BE2C (cell line): ENCODE data around the gene DNAJC5.
"Not testable (repeated sequence)": the region's sequence is repeated elsewhere in the genome, so short reads cannot be mapped to it uniquely, and the experiment has no call there.

ENCODE experiments used
- DNase-seq: peaks from one replicate; pipeline ENCODE4 v3.0.0-alpha.2; 2020
- H3K27me3 ChIP-seq: fragments of 250-450 bp; sonication (Bioruptor Pico); 2 replicates; pipeline ENCODE4 v1.5.1; 2020; ENCODE audit warnings: mild to moderate bottlenecking
- H3K36me3 ChIP-seq: fragments of 250-450 bp; sonication (Bioruptor Pico); 2 replicates; pipeline ENCODE4 v1.5.1; 2020; ENCODE audit warnings: mild to moderate bottlenecking
- H3K4me1 ChIP-seq: fragments of 250-450 bp; sonication (Bioruptor Pico); 2 replicates; pipeline ENCODE4 v1.5.1; 2020
- H3K4me3 ChIP-seq: 2 replicates; pipeline ENCODE4 v1.5.1; 2011; ENCODE audit warnings: low read depth, low read length
- H3K9me3 ChIP-seq: fragments of 250-450 bp; sonication (Bioruptor Pico); 2 replicates; pipeline ENCODE4 v1.5.1; 2020
- CTCF ChIP-seq: IDR thresholded peaks from 2 replicates; pipeline ENCODE4 v1.5.1; 2012; ENCODE audit warnings: mild to moderate bottlenecking, low read depth, low read length

DNAJC5 gene

DNA sequence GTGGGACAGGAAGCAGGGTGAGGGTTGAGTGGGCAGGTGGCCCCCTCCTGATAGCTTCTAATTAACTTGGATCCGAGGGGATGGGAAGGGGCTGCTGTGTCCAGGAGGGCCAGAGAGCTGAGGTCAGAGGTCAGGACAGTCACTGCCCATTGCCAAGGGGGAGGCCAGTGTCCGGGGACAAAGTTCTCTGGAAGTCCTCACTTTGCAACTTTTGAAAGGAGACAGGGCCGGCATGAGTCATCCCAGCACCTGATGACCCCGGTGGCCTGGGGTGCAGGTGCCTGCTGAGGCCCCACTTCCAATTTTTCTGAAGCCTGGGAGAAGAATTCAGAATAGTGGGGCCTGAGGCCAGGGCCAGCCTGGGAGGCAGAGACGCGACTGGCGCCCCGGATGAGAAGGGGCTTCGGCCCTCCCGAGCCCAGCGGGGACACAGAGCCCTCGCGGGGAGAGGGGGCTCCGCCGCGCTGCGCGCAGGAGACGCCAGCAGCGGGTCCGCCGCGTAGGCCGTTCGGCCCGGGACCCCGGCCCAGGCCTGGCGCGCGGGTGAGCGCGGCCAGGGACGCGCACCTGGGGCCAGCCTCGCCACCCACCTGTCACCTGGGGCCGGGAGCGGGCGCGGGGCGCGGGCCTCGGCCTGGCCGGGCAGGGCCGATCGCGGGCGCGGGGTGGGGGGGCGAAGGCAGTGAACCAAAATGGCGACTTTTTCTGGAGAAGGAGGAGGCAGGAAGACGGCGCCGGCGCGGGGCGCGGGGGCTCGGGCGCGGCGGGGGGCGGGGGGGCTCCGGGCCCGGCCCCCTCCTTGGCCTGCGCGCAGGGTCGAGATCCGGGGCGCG lies 74.2 kb downstream of the DNAJC5 start:
- H3K4me3 ChIP-seq: peak overlapping the region; percentile 74

GRCh38 chr20:63969838-63970713 lies 75.2 kb downstream of the DNAJC5 start, which contains the start of gene ZNF512B:
Gene ZNF512B (minus strand): TSS chr20:63969930. CDS start chr20:63967950, 1,980 bp downstream.
- Histone ChIP-seq H3K4me3 (peak within 1 kb of the TSS; percentile 74), H3K9me3 (no peaks in the 10 kb centered on the region), H3K27me3 (no peaks in the 10 kb centered on the region), H3K36me3 (peaks cover 13% of the 10 kb centered on the region), H3K4me1 (no peaks in the 10 kb centered on the region)
- peak; percentile 87 for DNase-seq
- TF ChIP-seq CTCF: no peak

More for the DNA sequence above, 74.2 kb downstream of the DNAJC5 start:
- Histone ChIP-seq H3K4me1 (no peaks in the 10 kb centered on the region), H3K27me3 (no peaks in the 10 kb centered on the region), H3K9me3 (no peaks in the 10 kb centered on the region), H3K36me3 (peaks cover 18% of the 10 kb centered on the region)
- TF ChIP-seq CTCF: no peak
- DNase-seq: peak; percentile 25

GRCh38 chr20:63970714-63971431 lies 75.9 kb downstream of the DNAJC5 start:
- no peaks in the 10 kb centered on the region for H3K27me3 ChIP-seq
- H3K36me3 ChIP-seq: peaks cover 13% of the 10 kb centered on the region
- no peaks in the 10 kb centered on the region for H3K4me1 ChIP-seq
- no peak for TF ChIP-seq CTCF
- no peak overlapping the region for H3K4me3 ChIP-seq
- no peak for DNase-seq
- no peaks in the 10 kb centered on the region for H3K9me3 ChIP-seq

GRCh38 chr20:63971960-63972311 lies 77.0 kb downstream of the DNAJC5 start:
- not testable (repeated sequence) for H3K4me1 ChIP-seq, H3K4me3 ChIP-seq, DNase-seq, H3K27me3 ChIP-seq, H3K36me3 ChIP-seq, H3K9me3 ChIP-seq

DNA sequence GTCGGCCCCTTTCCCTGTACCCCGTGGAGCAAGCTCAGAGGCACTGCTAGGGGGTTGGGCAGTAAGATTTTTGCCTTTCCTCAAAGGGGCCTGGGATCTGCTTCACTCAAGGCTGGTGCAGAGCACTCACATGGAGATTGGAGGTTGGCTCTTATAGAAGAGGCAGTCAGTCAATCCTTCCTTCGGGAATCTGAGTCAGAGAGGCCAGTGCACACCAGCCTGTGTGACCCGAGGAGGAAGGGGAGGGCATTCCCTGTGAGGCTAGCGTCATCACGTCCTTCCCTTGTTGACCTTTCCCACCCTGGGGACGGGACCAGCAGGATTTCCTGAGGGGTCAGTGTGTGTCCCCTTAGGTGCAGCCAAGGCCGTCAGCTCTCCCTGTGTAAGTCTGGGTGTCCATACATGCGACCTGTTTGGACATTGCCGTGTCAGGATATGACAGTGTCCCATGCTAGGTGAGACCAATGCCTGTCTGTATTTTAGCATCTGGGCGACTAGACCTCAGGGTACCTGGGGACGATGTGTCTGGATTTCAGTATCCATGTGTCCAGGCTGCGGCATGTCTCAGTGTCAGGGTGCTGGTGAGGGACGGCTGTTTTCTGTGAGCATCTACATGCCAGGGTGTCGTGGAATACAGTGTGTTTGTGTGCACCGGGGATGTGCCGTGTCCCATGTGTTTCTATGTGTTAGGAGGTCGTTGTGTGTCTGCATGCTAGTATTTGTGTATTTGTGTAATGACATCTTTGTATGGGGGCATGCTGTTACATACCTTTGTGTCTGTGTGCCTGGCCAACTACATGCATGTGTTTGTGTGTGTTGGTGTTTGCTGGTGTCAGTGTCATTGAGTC lies 77.6 kb downstream of the DNAJC5 start:
- Histone ChIP-seq H3K4me1 (no peaks in the 10 kb centered on the region), H3K9me3 (no peaks in the 10 kb centered on the region), H3K36me3 (no peaks in the 10 kb centered on the region; the same call in 1 of the 2 replicates), H3K27me3 (no peaks in the 10 kb centered on the region), H3K4me3 (no peak overlapping the region)
- no peak for TF ChIP-seq CTCF
- DNase-seq: no peak
